ENCODE results near the gene JARID2. TPM values are rescaled to one million over a fixed set of nuclear protein-coding genes. Genes with fewer than 3 reads are reported as not detected.

JARID2 gene
- total and polyA plus RNA-seq, 2 of the 13 experiments (the other 11 are each of a cell fraction or from before 2014, with no cell fraction given), result 7.5 to 10.3 TPM

DNA sequence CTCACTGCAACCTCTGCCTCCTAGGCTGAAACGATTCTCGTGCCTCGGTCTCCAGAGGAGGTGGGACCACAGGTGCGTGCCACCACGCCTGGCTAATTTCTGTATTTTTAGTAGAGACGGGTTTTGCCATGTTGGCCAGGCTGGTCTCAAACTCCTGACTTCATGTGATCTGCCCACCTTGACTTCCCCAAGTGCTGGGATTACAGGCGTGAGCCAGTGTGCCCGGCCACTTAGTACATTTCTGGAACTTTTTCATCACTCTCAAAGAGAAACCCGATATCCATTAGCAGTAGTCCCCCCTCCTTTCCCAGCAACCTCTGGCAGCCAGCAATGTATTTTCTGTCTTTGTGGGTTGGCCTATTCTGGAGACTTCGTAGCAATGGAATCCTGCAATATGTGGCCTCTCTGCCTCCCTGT lies 109.8 kb downstream of the JARID2 start (continued):
- TF ChIP-seq, protein P1, sequence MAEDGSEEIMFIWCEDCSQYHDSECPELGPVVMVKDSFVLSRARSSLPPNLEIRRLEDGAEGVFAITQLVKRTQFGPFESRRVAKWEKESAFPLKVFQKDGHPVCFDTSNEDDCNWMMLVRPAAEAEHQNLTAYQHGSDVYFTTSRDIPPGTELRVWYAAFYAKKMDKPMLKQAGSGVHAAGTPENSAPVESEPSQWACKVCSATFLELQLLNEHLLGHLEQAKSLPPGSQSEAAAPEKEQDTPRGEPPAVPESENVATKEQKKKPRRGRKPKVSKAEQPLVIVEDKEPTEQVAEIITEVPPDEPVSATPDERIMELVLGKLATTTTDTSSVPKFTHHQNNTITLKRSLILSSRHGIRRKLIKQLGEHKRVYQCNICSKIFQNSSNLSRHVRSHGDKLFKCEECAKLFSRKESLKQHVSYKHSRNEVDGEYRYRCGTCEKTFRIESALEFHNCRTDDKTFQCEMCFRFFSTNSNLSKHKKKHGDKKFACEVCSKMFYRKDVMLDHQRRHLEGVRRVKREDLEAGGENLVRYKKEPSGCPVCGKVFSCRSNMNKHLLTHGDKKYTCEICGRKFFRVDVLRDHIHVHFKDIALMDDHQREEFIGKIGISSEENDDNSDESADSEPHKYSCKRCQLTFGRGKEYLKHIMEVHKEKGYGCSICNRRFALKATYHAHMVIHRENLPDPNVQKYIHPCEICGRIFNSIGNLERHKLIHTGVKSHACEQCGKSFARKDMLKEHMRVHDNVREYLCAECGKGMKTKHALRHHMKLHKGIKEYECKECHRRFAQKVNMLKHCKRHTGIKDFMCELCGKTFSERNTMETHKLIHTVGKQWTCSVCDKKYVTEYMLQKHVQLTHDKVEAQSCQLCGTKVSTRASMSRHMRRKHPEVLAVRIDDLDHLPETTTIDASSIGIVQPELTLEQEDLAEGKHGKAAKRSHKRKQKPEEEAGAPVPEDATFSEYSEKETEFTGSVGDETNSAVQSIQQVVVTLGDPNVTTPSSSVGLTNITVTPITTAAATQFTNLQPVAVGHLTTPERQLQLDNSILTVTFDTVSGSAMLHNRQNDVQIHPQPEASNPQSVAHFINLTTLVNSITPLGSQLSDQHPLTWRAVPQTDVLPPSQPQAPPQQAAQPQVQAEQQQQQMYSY (CRISPR knock-in tag; IDR thresholded peaks at IDR 0.05), result no peak
- TF ChIP-seq, protein P2, sequence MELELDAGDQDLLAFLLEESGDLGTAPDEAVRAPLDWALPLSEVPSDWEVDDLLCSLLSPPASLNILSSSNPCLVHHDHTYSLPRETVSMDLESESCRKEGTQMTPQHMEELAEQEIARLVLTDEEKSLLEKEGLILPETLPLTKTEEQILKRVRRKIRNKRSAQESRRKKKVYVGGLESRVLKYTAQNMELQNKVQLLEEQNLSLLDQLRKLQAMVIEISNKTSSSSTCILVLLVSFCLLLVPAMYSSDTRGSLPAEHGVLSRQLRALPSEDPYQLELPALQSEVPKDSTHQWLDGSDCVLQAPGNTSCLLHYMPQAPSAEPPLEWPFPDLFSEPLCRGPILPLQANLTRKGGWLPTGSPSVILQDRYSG (CRISPR knock-in tag; IDR thresholded peaks at IDR 0.05), result no peak
- no peak for TF ChIP-seq MAF1 (CRISPR knock-in tag; IDR thresholded peaks at IDR 0.05; ENCODE audit: borderline replicate concordance)
- TF ChIP-seq, protein P3, sequence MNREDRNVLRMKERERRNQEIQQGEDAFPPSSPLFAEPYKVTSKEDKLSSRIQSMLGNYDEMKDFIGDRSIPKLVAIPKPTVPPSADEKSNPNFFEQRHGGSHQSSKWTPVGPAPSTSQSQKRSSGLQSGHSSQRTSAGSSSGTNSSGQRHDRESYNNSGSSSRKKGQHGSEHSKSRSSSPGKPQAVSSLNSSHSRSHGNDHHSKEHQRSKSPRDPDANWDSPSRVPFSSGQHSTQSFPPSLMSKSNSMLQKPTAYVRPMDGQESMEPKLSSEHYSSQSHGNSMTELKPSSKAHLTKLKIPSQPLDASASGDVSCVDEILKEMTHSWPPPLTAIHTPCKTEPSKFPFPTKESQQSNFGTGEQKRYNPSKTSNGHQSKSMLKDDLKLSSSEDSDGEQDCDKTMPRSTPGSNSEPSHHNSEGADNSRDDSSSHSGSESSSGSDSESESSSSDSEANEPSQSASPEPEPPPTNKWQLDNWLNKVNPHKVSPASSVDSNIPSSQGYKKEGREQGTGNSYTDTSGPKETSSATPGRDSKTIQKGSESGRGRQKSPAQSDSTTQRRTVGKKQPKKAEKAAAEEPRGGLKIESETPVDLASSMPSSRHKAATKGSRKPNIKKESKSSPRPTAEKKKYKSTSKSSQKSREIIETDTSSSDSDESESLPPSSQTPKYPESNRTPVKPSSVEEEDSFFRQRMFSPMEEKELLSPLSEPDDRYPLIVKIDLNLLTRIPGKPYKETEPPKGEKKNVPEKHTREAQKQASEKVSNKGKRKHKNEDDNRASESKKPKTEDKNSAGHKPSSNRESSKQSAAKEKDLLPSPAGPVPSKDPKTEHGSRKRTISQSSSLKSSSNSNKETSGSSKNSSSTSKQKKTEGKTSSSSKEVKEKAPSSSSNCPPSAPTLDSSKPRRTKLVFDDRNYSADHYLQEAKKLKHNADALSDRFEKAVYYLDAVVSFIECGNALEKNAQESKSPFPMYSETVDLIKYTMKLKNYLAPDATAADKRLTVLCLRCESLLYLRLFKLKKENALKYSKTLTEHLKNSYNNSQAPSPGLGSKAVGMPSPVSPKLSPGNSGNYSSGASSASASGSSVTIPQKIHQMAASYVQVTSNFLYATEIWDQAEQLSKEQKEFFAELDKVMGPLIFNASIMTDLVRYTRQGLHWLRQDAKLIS (CRISPR knock-in tag; IDR thresholded peaks at IDR 0.05), result no peak
- no peak for TF ChIP-seq SKI (IDR thresholded peaks at IDR 0.05; ENCODE audit: partially characterized antibody)
- TF ChIP-seq, protein P4, sequence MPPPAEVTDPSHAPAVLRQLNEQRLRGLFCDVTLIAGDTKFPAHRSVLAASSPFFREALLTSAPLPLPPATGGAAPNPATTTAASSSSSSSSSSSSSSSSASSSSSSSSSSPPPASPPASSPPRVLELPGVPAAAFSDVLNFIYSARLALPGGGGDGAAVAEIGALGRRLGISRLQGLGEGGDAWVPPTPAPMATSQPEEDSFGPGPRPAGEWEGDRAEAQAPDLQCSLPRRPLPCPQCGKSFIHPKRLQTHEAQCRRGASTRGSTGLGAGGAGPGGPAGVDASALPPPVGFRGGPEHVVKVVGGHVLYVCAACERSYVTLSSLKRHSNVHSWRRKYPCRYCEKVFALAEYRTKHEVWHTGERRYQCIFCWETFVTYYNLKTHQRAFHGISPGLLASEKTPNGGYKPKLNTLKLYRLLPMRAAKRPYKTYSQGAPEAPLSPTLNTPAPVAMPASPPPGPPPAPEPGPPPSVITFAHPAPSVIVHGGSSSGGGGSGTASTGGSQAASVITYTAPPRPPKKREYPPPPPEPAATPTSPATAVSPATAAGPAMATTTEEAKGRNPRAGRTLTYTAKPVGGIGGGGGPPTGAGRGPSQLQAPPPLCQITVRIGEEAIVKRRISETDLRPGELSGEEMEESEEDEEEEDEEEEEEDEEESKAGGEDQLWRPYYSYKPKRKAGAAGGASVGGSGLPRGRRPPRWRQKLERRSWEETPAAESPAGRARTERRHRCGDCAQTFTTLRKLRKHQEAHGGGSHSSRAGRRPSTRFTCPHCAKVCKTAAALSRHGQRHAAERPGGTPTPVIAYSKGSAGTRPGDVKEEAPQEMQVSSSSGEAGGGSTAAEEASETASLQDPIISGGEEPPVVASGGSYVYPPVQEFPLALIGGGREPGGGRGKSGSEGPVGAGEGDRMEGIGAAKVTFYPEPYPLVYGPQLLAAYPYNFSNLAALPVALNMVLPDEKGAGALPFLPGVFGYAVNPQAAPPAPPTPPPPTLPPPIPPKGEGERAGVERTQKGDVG (CRISPR knock-in tag; IDR thresholded peaks at IDR 0.05; ENCODE audit: borderline replicate concordance), result no peak
- TF ChIP-seq NFE2 (CRISPR knock-in tag; IDR thresholded peaks at IDR 0.05), result no peak
- no peak for TF ChIP-seq ZNF20 (CRISPR knock-in tag; IDR thresholded peaks at IDR 0.05)
- no peak for TF ChIP-seq ZNF207 (IDR thresholded peaks at IDR 0.05; ENCODE audit: borderline replicate concordance)
- TF ChIP-seq ELF3 (CRISPR knock-in tag; IDR thresholded peaks at IDR 0.05), result no peak
- no peak for TF ChIP-seq CEBPG (CRISPR knock-in tag; IDR thresholded peaks at IDR 0.05)

Measured in HepG2 (cell line).